HCT116 (cell line): ENCODE data around the gene DENND1A. TPM values are rescaled to one million over a fixed set of nuclear protein-coding genes. Genes with fewer than 3 reads are reported as not detected.

Source experiments
- ATAC-seq: fragments of 200-7000 bp; cut with Tn5 transposase; 2 replicates; pipeline ENCODE4 v1.9.1; 2020; ENCODE audit warnings: mild to moderate bottlenecking, moderate library complexity
- BruUV-seq: library from RNA; stranded (reverse); fragments of 400-500 nt; replicated peaks from 2 replicates; lab custom pipeline; 2021; lab: Mats Ljungman, UMichigan
- CTCF ChIA-PET: fragments of 300-600 bp; sonication (Branson Sonifier 250); formaldehyde crosslinking; loops from one replicate; lab custom pipeline; 2021; ENCODE audit warnings: antibody characterized with exemption; lab: Charles Lee
- POLR2A ChIA-PET: fragments of 300-600, 350-600 bp; sonication (Branson Sonifier 250); formaldehyde crosslinking; loops from one replicate; lab custom pipeline; 2021; ENCODE audit warnings: antibody characterized with exemption; lab: Charles Lee
- RAD21 ChIA-PET, 2 experiments: fragments of 300-600 bp; sonication (Branson Sonifier 250); formaldehyde crosslinking; loops; one replicate each; lab custom pipeline; 2023; ENCODE audit warnings: low total read pairs in 2 of 2; ENCODE audit not compliant: uncharacterized antibody in 2 of 2, unreplicated experiment in 2 of 2, low non-redundant PET in 1 of 2; lab: Charles Lee
- DNase-seq: peaks from one replicate; pipeline ENCODE4 v3.0.0-alpha.2; 2010; ENCODE audit warnings: low read depth, low spot score
- H2AFZ ChIP-seq: fragments of 200-600 bp; shearing (Covaris generic), sonication (generic); 2 replicates; pipeline ENCODE4 v1.6.1; 2017; ENCODE audit warnings: low read depth, mixed run types, mixed read lengths, antibody characterized with exemption, low read length; ENCODE audit not compliant: poor library complexity, severe bottlenecking
- H3K27ac ChIP-seq: 2 replicates; pipeline ENCODE4 v1.5.1; 2012; ENCODE audit warnings: low read depth, low read length
- H3K27me3 ChIP-seq: fragments of 200-600 bp; sonication (generic); 2 replicates; pipeline ENCODE4 v1.6.1; 2016; ENCODE audit warnings: mixed run types, low read length, mixed read lengths; ENCODE audit not compliant: insufficient read depth
- H3K36me3 ChIP-seq, 2 experiments: fragments of 200-500 bp in 1 of 2; fragments of 200-600 bp in 1 of 2; sonication (Bioruptor generic) in 1 of 2; sonication (generic) in 1 of 2; 2 replicates each; pipeline versions ENCODE4 v1.5.1 to v1.6.1; 2014 to 2016; ENCODE audit warnings: low read length in 2 of 2, inconsistent platforms in 1 of 2, mixed read lengths in 1 of 2, mixed run types in 1 of 2; ENCODE audit not compliant: insufficient read depth in 2 of 2, control insufficient read depth in 1 of 2
- H3K4me1 ChIP-seq, 2 experiments: fragments of 200-600 bp in 1 of 2; sonication (generic) in 1 of 2; 2 replicates each; pipeline versions ENCODE4 v1.5.1 to v1.6.1; 2012 to 2017; ENCODE audit warnings: low read length in 2 of 2, inconsistent platforms in 1 of 2, mild to moderate bottlenecking in 1 of 2, mixed read lengths in 1 of 2, mixed run types in 1 of 2, moderate library complexity in 1 of 2; ENCODE audit not compliant: insufficient read depth in 2 of 2, control insufficient read depth in 1 of 2
- H3K4me2 ChIP-seq: fragments of 200-600 bp; sonication (generic); 2 replicates; pipeline ENCODE4 v1.6.1; 2017; ENCODE audit warnings: mixed run types, low read length, mixed read lengths
- H3K4me3 ChIP-seq, 2 experiments: fragments of 200-600 bp in 1 of 2; sonication (generic) in 1 of 2; replicated peaks in 1 of 2; 2 replicates each; pipeline ENCODE4 v1.5.1; 2011 to 2016; ENCODE audit warnings: low read length in 2 of 2, control low read depth in 1 of 2, low read depth in 1 of 2, mild to moderate bottlenecking in 1 of 2, mixed read lengths in 1 of 2, mixed run types in 1 of 2
- H3K79me2 ChIP-seq: fragments of 200-600 bp; sonication (generic); 2 replicates; pipeline ENCODE4 v1.6.1; 2017; ENCODE audit warnings: mild to moderate bottlenecking, mixed run types, low read length, moderate library complexity, mixed read lengths; ENCODE audit not compliant: insufficient read depth
- H3K9ac ChIP-seq: fragments of 200-600 bp; sonication (generic); 2 replicates; pipeline ENCODE4 v1.6.1; 2016; ENCODE audit warnings: low read length, mixed read lengths
- H3K9me2 ChIP-seq: fragments of 200-600 bp; sonication (generic), shearing (Covaris generic); 2 replicates; pipeline ENCODE4 v1.6.1; 2017; ENCODE audit warnings: mixed run types, mild to moderate bottlenecking, moderate library complexity; ENCODE audit not compliant: insufficient read depth
- H3K9me3 ChIP-seq, 2 experiments: fragments of 200-500 bp in 1 of 2; fragments of 200-600 bp in 1 of 2; sonication (Bioruptor generic) in 1 of 2; sonication (generic) in 1 of 2; 2 replicates each; pipeline ENCODE4 v1.6.1; 2014 to 2017; ENCODE audit warnings: low read length in 2 of 2, mixed read lengths in 2 of 2, inconsistent platforms in 1 of 2, low read depth in 1 of 2, mild to moderate bottlenecking in 1 of 2, mixed run types in 1 of 2, moderate library complexity in 1 of 2; ENCODE audit not compliant: control insufficient read depth in 1 of 2, insufficient read depth in 1 of 2
- H4K20me1 ChIP-seq: fragments of 200-600 bp; sonication (generic), shearing (Covaris generic); 2 replicates; pipeline ENCODE4 v1.6.1; 2017; ENCODE audit warnings: mixed run types, mild to moderate bottlenecking, moderate library complexity; ENCODE audit not compliant: insufficient read depth
- CBX3 ChIP-seq: IDR thresholded peaks from 2 replicates; pipeline ENCODE4 v1.6.1; 2012; ENCODE audit warnings: low read depth
- CEBPB ChIP-seq: IDR thresholded peaks from 2 replicates; pipeline ENCODE4 v1.6.1; 2012; ENCODE audit warnings: low read depth
- ELF1 ChIP-seq: IDR thresholded peaks from 2 replicates; pipeline ENCODE4 v1.6.1; 2012; ENCODE audit warnings: low read depth, borderline replicate concordance
- EZH2 ChIP-seq: fragments of 200-600 bp; sonication (generic); IDR thresholded peaks from 2 replicates; pipeline ENCODE4 v1.6.1; 2017; ENCODE audit warnings: antibody characterized with exemption, mixed run types
- FOSL1 ChIP-seq: IDR thresholded peaks from 2 replicates; pipeline ENCODE4 v1.6.1; 2012; ENCODE audit warnings: low read depth
- JUND ChIP-seq: IDR thresholded peaks from 2 replicates; pipeline ENCODE4 v1.6.1; 2012
- POLR2A ChIP-seq: IDR thresholded peaks from 2 replicates; pipeline ENCODE4 v1.7.0; 2011; ENCODE audit warnings: borderline replicate concordance; ENCODE audit not compliant: insufficient read depth, insufficient read length; ENCODE audit errors: extremely low read depth
- POLR2AphosphoS5 ChIP-seq: IDR thresholded peaks from 2 replicates; pipeline ENCODE4 v1.6.1; 2011; ENCODE audit warnings: mild to moderate bottlenecking, low read depth, low read length, moderate library complexity
- REST ChIP-seq: IDR thresholded peaks from 2 replicates; pipeline ENCODE4 v1.6.1; 2012; ENCODE audit warnings: low read depth
- SIN3A ChIP-seq: IDR thresholded peaks from 2 replicates; pipeline ENCODE4 v1.6.1; 2012; ENCODE audit warnings: low read depth
- SP1 ChIP-seq: IDR thresholded peaks from 2 replicates; pipeline ENCODE4 v1.6.1; 2012; ENCODE audit warnings: low read depth
- SRF ChIP-seq: IDR thresholded peaks from 2 replicates; pipeline ENCODE4 v1.6.1; 2012; ENCODE audit warnings: low read depth
- TCF7L2 ChIP-seq: IDR thresholded peaks from 2 replicates; pipeline ENCODE4 v1.7.0; 2011; ENCODE audit warnings: borderline replicate concordance, inconsistent platforms; ENCODE audit not compliant: insufficient read depth, insufficient read length; ENCODE audit errors: extremely low read depth
- YY1 ChIP-seq: IDR thresholded peaks from 2 replicates; pipeline ENCODE4 v1.6.1; 2011; ENCODE audit warnings: low read length, low read depth, moderate library complexity, mild to moderate bottlenecking; ENCODE audit not compliant: insufficient replicate concordance; ENCODE audit errors: extremely low read depth
- ZFX ChIP-seq: fragments of 450-650 bp; IDR thresholded peaks from 2 replicates; pipeline ENCODE4 v1.6.1; 2017
- intact Hi-C: fragments of 100-400 bp; cut with micrococcal nuclease; formaldehyde crosslinking; loops from 2 replicates; pipeline ENCODE4 v1.10.0; 2022
- total RNA-seq: library from RNA; stranded (reverse); gene quantifications from one replicate; pipeline ENCODE4 v1.2.1, GENCODE V29; 2021; ENCODE audit not compliant: unreplicated experiment
- TF ChIP-seq, protein P1 (sequence below): IDR thresholded peaks from 2 replicates; pipeline ENCODE4 v1.6.1; 2012

The DENND1A gene
- total RNA-seq, 1 experiment from 2014 or later: 33.0 TPM

DNA sequence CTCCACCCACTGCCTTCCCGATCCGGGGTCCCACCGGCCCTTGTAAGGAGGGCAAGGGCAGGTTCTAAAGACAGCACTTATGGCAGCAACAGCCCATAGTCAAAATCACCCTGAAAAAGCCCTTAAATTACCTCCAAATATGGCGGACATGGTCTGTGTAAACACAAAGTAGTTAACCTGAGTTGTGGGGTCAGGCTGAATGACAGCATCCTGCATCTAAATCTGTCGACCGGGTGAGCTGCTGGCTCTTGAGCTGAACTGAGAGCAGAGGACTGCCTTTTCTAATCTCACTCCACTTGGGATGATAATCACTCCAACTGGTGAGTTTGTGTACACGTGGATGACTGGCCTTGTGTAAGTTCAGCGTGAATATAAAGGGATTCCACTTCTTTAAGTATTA is 249.6 kb downstream of the DENND1A start:
- no TSS peak for BruUV-seq
- POLR2A ChIA-PET: no interaction called here

More for the DNA sequence above, 249.6 kb downstream of the DENND1A start:
- ChIA-PET CTCF (no interaction called here), RAD21 (no interaction called here)
- DNase-seq (no peak), ATAC-seq (no peak)
- Histone ChIP-seq H3K27me3 (no peaks in the 10 kb centered on the region), H3K27ac (no peak overlapping the region), H3K4me3 (no peak overlapping the region), H3K79me2 (no peaks in the 10 kb centered on the region), H3K9me3 (no peaks in the 10 kb centered on the region), H4K20me1 (no peaks in the 10 kb centered on the region; the same call in 1 of the 2 replicates), H3K4me2 (no peak overlapping the region), H3K9me2 (no peaks in the 10 kb centered on the region), H3K36me3 (no peaks in the 10 kb centered on the region), H2AFZ (no peak overlapping the region), H3K4me1 (no peaks in the 10 kb centered on the region), H3K9ac (no peak overlapping the region)
- no peak for TF ChIP-seq SP1
- TF ChIP-seq EZH2: no peak
- TF ChIP-seq ELF1: no peak
- no peak for TF ChIP-seq FOSL1
- TF ChIP-seq CEBPB: no peak
- no peak for TF ChIP-seq TCF7L2
- TF ChIP-seq POLR2A: no peak
- TF ChIP-seq SRF: no peak
- TF ChIP-seq, protein P1, sequence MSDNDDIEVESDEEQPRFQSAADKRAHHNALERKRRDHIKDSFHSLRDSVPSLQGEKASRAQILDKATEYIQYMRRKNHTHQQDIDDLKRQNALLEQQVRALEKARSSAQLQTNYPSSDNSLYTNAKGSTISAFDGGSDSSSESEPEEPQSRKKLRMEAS: no peak
- TF ChIP-seq POLR2AphosphoS5: no peak
- TF ChIP-seq YY1: no peak
- TF ChIP-seq ZFX: no peak
- TF ChIP-seq REST: no peak
- TF ChIP-seq JUND: no peak
- TF ChIP-seq CBX3: no peak
- TF ChIP-seq SIN3A: no peak
- intact Hi-C loops: no loop called here
